CD14-positive monocyte (primary cell): ENCODE measurements around the gene LCLAT1. TPM values are rescaled to one million over a fixed set of nuclear protein-coding genes. Genes with fewer than 3 reads are reported as not detected.

ENCODE experiments used
- DNase-seq, 3 donors: peaks; one replicate each; pipeline ENCODE4 v3.0.0-alpha.2; 2011 to 2022
- H2AFZ ChIP-seq: 2 replicates; pipeline ENCODE4 v1.6.0; 2012; ENCODE audit warnings: mild to moderate bottlenecking, low read depth, low read length, inconsistent platforms; ENCODE audit not compliant: insufficient read depth, poor library complexity, severe bottlenecking
- H3K27ac ChIP-seq, 2 donors: 1 replicate in 1 of 2; 2 replicates in 1 of 2; pipeline ENCODE4 v1.5.1; 2012 to 2013; ENCODE audit warnings: low read length in 2 of 2, control low read depth in 1 of 2, inconsistent platforms in 1 of 2, low read depth in 1 of 2, mild to moderate bottlenecking in 1 of 2
- H3K27me3 ChIP-seq, 2 donors: one replicate each; pipeline versions ENCODE4 v1.6.0 to v1.6.1; 2011 to 2013; ENCODE audit warnings: low read length in 2 of 2; ENCODE audit not compliant: control insufficient read depth in 2 of 2, insufficient read depth in 2 of 2
- H3K36me3 ChIP-seq, 2 donors: replicated peaks in 1 of 2; 1 replicate in 1 of 2; 2 replicates in 1 of 2; pipeline versions ENCODE4 v1.5.1 to v1.6.1; 2012 to 2013; ENCODE audit warnings: low read length in 2 of 2, control low read depth in 1 of 2, inconsistent platforms in 1 of 2, mild to moderate bottlenecking in 1 of 2; ENCODE audit not compliant: insufficient read depth in 2 of 2, control insufficient read depth in 1 of 2
- H3K4me1 ChIP-seq, 2 donors: 1 replicate in 1 of 2; 2 replicates in 1 of 2; pipeline versions ENCODE4 v1.5.1 to v1.6.1; 2012 to 2013; ENCODE audit warnings: low read length in 2 of 2, control low read depth in 1 of 2, inconsistent platforms in 1 of 2, mild to moderate bottlenecking in 1 of 2, moderate library complexity in 1 of 2; ENCODE audit not compliant: insufficient read depth in 2 of 2, control insufficient read depth in 1 of 2
- H3K4me2 ChIP-seq: replicated peaks from 2 replicates; pipeline ENCODE3; 2012; ENCODE audit warnings: low read length, moderate library complexity, mild to moderate bottlenecking; ENCODE audit not compliant: poor library complexity, severe bottlenecking; ENCODE audit errors: extremely low read depth
- H3K4me3 ChIP-seq, 3 experiments: fragments of 200-600 bp in 1 of 3; sonication (generic) in 1 of 3; replicated peaks in 1 of 3; 1 replicate in 2 of 3; 2 replicates in 1 of 3; pipeline ENCODE4 v1.5.1; 2011 to 2013; ENCODE audit warnings: low read length in 3 of 3, mild to moderate bottlenecking in 3 of 3, control low read depth in 2 of 3, low read depth in 2 of 3, inconsistent platforms in 1 of 3, moderate library complexity in 1 of 3
- H3K79me2 ChIP-seq: 2 replicates; pipeline ENCODE4 v1.6.0; 2012; ENCODE audit warnings: mild to moderate bottlenecking, control low read depth, inconsistent platforms, low read length, moderate library complexity; ENCODE audit not compliant: insufficient read depth
- H3K9ac ChIP-seq: 2 replicates; pipeline ENCODE4 v1.6.0; 2017; ENCODE audit warnings: low read length, mild to moderate bottlenecking; ENCODE audit not compliant: insufficient read depth, poor library complexity, severe bottlenecking
- H3K9me3 ChIP-seq, 2 donors: replicated peaks in 1 of 2; 1 replicate in 1 of 2; 2 replicates in 1 of 2; pipeline versions ENCODE4 v1.5.1 to v1.6.1; 2012 to 2013; ENCODE audit warnings: low read length in 2 of 2, control low read depth in 1 of 2; ENCODE audit not compliant: control insufficient read depth in 1 of 2, insufficient read depth in 1 of 2
- H4K20me1 ChIP-seq: 2 replicates; pipeline ENCODE4 v1.6.0; 2012; ENCODE audit warnings: mild to moderate bottlenecking, low read length, control low read depth, moderate library complexity; ENCODE audit not compliant: insufficient read depth
- H3K27ac Mint-ChIP-seq, 7 donors: one replicate each; pipeline ENCODE4 v1.8.0; 2020; ENCODE audit warnings: mild to moderate bottlenecking in 7 of 7, mixed read lengths in 7 of 7, moderate library complexity in 6 of 7, inconsistent platforms in 2 of 7
- H3K27me3 Mint-ChIP-seq, 3 donors: one replicate each; pipeline ENCODE4 v1.8.0; 2021 to 2022; ENCODE audit warnings: low read depth in 3 of 3, mild to moderate bottlenecking in 3 of 3, mixed read lengths in 3 of 3, moderate library complexity in 3 of 3, inconsistent platforms in 1 of 3
- H3K36me3 Mint-ChIP-seq, 2 donors: one replicate each; pipeline ENCODE4 v1.8.0; 2020; ENCODE audit warnings: mixed read lengths in 2 of 2, inconsistent platforms in 1 of 2, mild to moderate bottlenecking in 1 of 2
- H3K4me1 Mint-ChIP-seq: one replicate; pipeline ENCODE4 v1.8.0; 2020; ENCODE audit warnings: mild to moderate bottlenecking, mixed read lengths
- H3K4me3 Mint-ChIP-seq, 2 donors: one replicate each; pipeline ENCODE4 v1.8.0; 2020; ENCODE audit warnings: mild to moderate bottlenecking in 2 of 2, mixed read lengths in 2 of 2, moderate library complexity in 1 of 2
- H3K9me3 Mint-ChIP-seq, 7 donors: one replicate each; pipeline ENCODE4 v1.8.0; 2020 to 2022; ENCODE audit warnings: mixed read lengths in 7 of 7, mild to moderate bottlenecking in 6 of 7, moderate library complexity in 6 of 7, inconsistent platforms in 2 of 7
- WGBS: methylation state at CpG from one replicate; pipeline ENCODE4 v1.1.5; 2013; ENCODE audit warnings: missing lambda C conversion rate; ENCODE audit not compliant: insufficient coverage; 5-methylcytosine and 5-hydroxymethylcytosine counted together
- intact Hi-C, 2 donors: fragments of 100-400 bp; cut with micrococcal nuclease; formaldehyde crosslinking; loops; one replicate each; pipeline versions ENCODE4 v1.15.0 to v1.15.1; 2023
- polyA plus RNA-seq, 3 donors: library from polyadenylated mRNA; depleted of rRNA in 1 of 3; unstranded in 2 of 3; stranded (reverse) in 1 of 3; fragments of 300-500 nt in 2 of 3; fragments of >200 nt in 1 of 3; fragmentation: Illumina TruSeq in 2 of 3; gene quantifications; 1 replicate in 2 of 3; 2 replicates in 1 of 3; pipeline ENCODE4 v1.2.3, GENCODE V29; 2012 to 2021
- TF ChIP-seq, protein P1 (sequence below): fragments of 200-600 bp; IDR thresholded peaks from one replicate; pipeline ENCODE4 v1.8.0; 2022; ENCODE audit warnings: antibody characterized with exemption, mild to moderate bottlenecking

Gene LCLAT1
- polyA plus RNA-seq, 3 donors: 1.2 to 5.7 (median 1.3) TPM

DNA sequence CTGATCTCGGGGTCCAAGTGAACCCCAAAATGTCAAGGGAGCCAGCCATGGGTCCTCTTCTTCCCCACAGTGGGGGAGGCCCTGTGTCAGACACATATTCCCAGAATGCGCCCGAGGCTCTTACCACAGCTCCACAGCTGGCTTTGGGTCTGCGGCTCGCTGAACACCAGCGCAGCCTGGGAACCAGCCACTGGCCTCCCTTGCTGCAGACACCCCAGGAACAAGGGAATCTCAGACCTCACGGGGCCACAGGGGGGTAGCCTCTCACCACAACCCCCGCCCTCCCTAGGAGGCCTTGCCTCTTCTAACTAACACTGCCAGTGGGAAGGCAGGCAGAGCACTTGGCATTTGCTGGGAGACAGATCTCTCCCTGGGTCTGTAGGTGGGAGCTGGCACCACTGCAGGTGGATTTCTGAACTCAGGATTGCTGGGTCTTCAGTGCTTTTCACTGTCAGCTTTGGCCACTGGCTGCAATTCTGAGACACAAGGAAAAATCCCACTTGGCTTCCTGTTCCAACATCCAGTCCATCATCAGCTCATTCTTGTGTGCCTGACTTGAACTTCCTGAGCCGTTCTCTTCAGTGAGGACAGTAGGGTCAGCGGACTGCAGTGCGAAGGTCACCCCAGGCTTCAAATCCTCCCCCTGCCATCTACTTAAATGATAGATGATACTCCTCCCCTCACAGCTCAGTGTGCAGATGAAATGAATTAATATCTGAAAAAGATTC, 231.5 kb downstream of the LCLAT1 start:
- intact Hi-C loops: no loop called here
- H2AFZ ChIP-seq: no peak overlapping the region
- H3K27me3 ChIP-seq: no peaks in the 10 kb centered on the region
- H3K9ac ChIP-seq: no peak overlapping the region
- Mint-ChIP-seq H3K4me1 (peaks cover 2% of the 10 kb centered on the region), H3K9me3 (peaks cover 0 to 2% (median 0%) of the 10 kb centered on the region in 7 donors), H3K27ac (no peak overlapping the region), H3K4me3 (no peak overlapping the region), H3K36me3 (no peaks in the 10 kb centered on the region), H3K27me3 (peaks cover 5 to 9% (median 7%) of the 10 kb centered on the region in 3 donors)
- no peaks in the 10 kb centered on the region for H3K4me1 ChIP-seq
- TF ChIP-seq, protein P1, sequence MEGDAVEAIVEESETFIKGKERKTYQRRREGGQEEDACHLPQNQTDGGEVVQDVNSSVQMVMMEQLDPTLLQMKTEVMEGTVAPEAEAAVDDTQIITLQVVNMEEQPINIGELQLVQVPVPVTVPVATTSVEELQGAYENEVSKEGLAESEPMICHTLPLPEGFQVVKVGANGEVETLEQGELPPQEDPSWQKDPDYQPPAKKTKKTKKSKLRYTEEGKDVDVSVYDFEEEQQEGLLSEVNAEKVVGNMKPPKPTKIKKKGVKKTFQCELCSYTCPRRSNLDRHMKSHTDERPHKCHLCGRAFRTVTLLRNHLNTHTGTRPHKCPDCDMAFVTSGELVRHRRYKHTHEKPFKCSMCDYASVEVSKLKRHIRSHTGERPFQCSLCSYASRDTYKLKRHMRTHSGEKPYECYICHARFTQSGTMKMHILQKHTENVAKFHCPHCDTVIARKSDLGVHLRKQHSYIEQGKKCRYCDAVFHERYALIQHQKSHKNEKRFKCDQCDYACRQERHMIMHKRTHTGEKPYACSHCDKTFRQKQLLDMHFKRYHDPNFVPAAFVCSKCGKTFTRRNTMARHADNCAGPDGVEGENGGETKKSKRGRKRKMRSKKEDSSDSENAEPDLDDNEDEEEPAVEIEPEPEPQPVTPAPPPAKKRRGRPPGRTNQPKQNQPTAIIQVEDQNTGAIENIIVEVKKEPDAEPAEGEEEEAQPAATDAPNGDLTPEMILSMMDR: no peak
- H3K9me3 ChIP-seq: no peaks in the 10 kb centered on the region
- no peak for DNase-seq
- no peak overlapping the region for H3K27ac ChIP-seq
- no peak overlapping the region for H3K4me3 ChIP-seq
- no peaks in the 10 kb centered on the region for H4K20me1 ChIP-seq
- H3K79me2 ChIP-seq: no peaks in the 10 kb centered on the region
- no peak overlapping the region for H3K4me2 ChIP-seq
- 76% methylated on average over 2 of the region's 11 CpGs for WGBS
- H3K36me3 ChIP-seq: no peaks in the 10 kb centered on the region

DNA sequence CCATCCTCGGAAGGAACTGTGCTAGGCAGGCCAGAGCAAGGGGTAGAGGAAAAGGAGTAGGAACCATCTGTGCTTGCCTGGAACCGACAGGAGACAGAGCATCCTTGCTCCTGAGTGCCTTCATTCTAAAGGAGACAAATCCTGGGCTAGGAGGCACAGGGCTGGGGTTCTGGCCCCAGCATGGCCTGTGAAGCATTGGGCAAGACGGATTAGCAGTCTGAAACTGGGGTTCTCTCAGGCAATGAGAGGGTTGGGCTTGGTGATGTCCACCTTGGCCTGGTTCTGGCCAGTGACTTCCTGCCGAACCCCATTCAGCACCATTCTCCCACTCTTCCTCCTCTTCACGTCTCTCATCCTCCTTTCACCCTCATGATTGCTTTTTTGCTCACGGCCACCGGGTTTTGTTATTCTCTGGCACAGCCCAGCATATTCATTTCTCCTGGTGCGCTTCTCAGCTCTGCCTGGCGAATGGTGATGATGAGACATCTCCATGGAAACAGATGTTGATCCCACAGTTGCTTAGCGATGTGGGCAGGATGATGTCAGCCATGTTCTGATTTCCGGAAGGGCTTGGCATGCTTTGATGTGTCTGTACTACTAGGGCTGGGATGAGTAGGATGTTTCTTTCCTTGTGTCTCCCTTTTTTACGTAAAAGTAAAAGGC, 232.5 kb downstream of the LCLAT1 start:
- Histone ChIP-seq H3K4me1 (no peaks in the 10 kb centered on the region), H3K79me2 (no peaks in the 10 kb centered on the region), H3K4me2 (no peak overlapping the region), H3K9me3 (no peaks in the 10 kb centered on the region), H3K27me3 (no peaks in the 10 kb centered on the region), H3K27ac (no peak overlapping the region), H3K36me3 (no peaks in the 10 kb centered on the region), H3K9ac (peak overlapping the region; percentile 15), H3K4me3 (no peak overlapping the region), H4K20me1 (no peaks in the 10 kb centered on the region), H2AFZ (no peak overlapping the region)
- TF ChIP-seq, protein P1: no peak
- Mint-ChIP-seq H3K27me3 (peaks cover 4 to 9% (median 7%) of the 10 kb centered on the region in 3 donors), H3K27ac (no peak overlapping the region), H3K36me3 (no peaks in the 10 kb centered on the region), H3K9me3 (peaks cover 0 to 2% (median 0%) of the 10 kb centered on the region in 7 donors), H3K4me3 (no peak overlapping the region), H3K4me1 (peaks cover 2% of the 10 kb centered on the region)
- intact Hi-C loops: no loop called here
- DNase-seq: no peak
- WGBS: 96% methylated on average over 8 of the region's 12 CpGs
